ENCODE measurements around the gene EPN3.

The EPN3 gene

DNA sequence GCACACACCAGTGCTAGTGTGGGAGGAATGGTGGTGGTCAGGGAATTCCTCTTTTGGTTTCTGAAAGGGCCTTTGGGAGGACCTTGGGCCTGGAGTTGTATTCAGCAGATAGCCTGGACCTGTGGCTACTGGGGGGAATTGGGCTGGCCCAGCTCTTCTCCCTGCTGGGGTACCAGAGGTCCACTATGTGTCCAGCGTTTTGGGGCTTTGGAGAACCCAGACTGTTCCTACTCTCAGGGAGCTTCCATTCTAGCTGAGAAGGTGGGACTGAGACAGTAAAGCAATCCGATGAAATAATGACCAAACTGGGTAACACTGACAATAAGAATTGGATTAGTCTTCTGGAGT lies 2.4 kb downstream of the EPN3 start:
- Histone ChIP-seq H4K20me1 (ENCODE audit: low read depth, low read length) (no peaks in the 10 kb centered on the region), H3K9me3 (ENCODE audit: insufficient read depth, low read length) (no peaks in the 10 kb centered on the region), H3K9ac (ENCODE audit: low read length) (no peak overlapping the region), H3K4me2 (ENCODE audit: low read depth, low read length, poor library complexity, severe bottlenecking) (no peak overlapping the region), H3K4me3 (ENCODE audit: insufficient read depth, low read length, poor library complexity, severe bottlenecking) (no peak overlapping the region), H3F3A (ENCODE audit: insufficient read depth) (no peaks in the 10 kb centered on the region), H3K36me3 (ENCODE audit: low read length) (no peaks in the 10 kb centered on the region), H3K9me2 (replicated peaks; ENCODE audit: insufficient read depth, low read length) (no peaks in the 10 kb centered on the region), H2AFZ (ENCODE audit: low read depth, low read length, severe bottlenecking) (no peak overlapping the region), H3K27ac (ENCODE audit: low read depth, low read length) (no peak overlapping the region), H3K79me2 (ENCODE audit: insufficient read depth, low read length) (no peaks in the 10 kb centered on the region), H3K27me3 (ENCODE audit: low read length) (no peaks in the 10 kb centered on the region)
- TF ChIP-seq, protein P1, sequence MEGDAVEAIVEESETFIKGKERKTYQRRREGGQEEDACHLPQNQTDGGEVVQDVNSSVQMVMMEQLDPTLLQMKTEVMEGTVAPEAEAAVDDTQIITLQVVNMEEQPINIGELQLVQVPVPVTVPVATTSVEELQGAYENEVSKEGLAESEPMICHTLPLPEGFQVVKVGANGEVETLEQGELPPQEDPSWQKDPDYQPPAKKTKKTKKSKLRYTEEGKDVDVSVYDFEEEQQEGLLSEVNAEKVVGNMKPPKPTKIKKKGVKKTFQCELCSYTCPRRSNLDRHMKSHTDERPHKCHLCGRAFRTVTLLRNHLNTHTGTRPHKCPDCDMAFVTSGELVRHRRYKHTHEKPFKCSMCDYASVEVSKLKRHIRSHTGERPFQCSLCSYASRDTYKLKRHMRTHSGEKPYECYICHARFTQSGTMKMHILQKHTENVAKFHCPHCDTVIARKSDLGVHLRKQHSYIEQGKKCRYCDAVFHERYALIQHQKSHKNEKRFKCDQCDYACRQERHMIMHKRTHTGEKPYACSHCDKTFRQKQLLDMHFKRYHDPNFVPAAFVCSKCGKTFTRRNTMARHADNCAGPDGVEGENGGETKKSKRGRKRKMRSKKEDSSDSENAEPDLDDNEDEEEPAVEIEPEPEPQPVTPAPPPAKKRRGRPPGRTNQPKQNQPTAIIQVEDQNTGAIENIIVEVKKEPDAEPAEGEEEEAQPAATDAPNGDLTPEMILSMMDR (IDR thresholded peaks at IDR 0.05; ENCODE audit: insufficient read depth, low read length, poor library complexity, severe bottlenecking) = no peak
- no peak for TF ChIP-seq EZH2phosphoT487 (conservative IDR thresholded peaks at IDR 0.05; ENCODE audit: low read length)

DNA sequence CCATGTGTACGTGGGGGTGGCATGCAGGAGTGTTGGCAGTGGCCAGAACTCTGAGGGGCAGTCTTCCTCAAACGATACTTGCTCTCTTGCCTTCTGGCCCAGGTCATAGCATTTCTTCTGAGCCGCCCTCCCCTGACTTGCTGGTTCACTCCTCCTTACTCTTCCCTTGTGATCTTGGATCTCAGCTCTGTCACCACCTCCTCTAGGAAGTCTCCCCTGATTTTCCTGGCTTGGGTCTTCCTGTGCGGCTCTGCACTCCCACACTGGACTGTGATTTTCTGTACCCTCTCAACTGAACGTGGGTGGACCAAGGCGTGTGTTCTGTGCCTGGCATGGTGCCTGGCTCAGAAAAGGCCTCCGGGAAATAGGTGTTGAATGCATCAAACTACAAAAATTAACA lies 2.9 kb downstream of the EPN3 start:
- no peaks in the 10 kb centered on the region for H3K27me3 ChIP-seq (ENCODE audit: low read length)
- H3K27ac ChIP-seq (ENCODE audit: low read depth, low read length) = no peak overlapping the region
- H4K20me1 ChIP-seq (ENCODE audit: low read depth, low read length) = no peaks in the 10 kb centered on the region
- H3K79me2 ChIP-seq (ENCODE audit: insufficient read depth, low read length) = no peaks in the 10 kb centered on the region
- H3K9ac ChIP-seq (ENCODE audit: low read length) = no peak overlapping the region
- H3K36me3 ChIP-seq (ENCODE audit: low read length) = no peaks in the 10 kb centered on the region
- no peak for TF ChIP-seq EZH2phosphoT487 (conservative IDR thresholded peaks at IDR 0.05; ENCODE audit: low read length)
- H3K4me2 ChIP-seq (ENCODE audit: low read depth, low read length, poor library complexity, severe bottlenecking) = no peak overlapping the region
- H3K9me2 ChIP-seq (replicated peaks; ENCODE audit: insufficient read depth, low read length) = no peaks in the 10 kb centered on the region
- H3K9me3 ChIP-seq (ENCODE audit: insufficient read depth, low read length) = no peaks in the 10 kb centered on the region
- H3F3A ChIP-seq (ENCODE audit: insufficient read depth) = no peaks in the 10 kb centered on the region
- H3K4me3 ChIP-seq (ENCODE audit: insufficient read depth, low read length, poor library complexity, severe bottlenecking) = no peak overlapping the region
- no peak overlapping the region for H2AFZ ChIP-seq (ENCODE audit: low read depth, low read length, severe bottlenecking)

DNA sequence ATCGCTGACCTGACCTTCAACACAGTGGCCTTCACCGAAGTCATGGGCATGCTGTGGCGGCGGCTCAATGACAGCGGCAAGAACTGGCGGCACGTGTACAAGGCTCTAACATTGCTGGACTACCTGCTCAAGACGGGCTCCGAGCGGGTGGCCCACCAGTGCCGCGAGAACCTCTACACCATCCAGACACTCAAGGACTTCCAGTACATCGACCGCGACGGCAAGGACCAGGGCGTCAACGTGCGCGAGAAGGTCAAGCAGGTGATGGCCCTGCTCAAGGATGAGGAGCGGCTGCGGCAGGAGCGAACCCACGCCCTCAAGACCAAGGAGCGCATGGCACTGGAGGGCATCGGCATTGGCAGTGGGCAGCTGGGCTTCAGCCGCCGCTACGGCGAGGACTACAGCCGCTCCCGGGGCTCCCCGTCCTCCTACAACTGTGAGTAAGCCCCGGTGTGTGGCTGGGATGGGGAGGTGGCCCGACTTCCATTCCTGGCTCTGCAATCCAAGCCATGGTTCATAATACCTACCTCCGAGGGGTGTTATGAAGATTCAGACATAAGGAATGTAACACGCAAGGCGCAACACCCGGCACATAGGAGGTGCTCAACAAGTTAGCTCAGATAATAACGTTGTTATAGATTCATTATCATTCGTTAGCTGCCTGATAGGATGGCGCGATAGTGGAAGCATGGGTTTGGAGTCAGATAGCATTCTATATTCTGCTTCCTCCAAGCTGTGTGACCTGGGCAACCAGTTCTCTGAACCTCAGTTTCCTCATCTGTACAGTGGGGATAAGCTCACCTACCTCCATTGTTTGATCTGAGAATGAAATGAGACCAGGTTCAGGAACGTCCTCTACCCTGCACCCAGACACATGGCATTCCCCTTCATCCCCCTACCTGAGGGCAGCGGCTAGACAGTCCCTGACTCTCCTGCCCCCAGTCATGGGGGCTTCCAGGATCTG lies 4.4 kb downstream of the EPN3 start:
- H3K4me2 ChIP-seq (ENCODE audit: low read depth, low read length, poor library complexity, severe bottlenecking) = no peak overlapping the region
- H3K27ac ChIP-seq (ENCODE audit: low read depth, low read length) = no peak overlapping the region
- H3K9me3 ChIP-seq (ENCODE audit: insufficient read depth, low read length) = no peaks in the 10 kb centered on the region
- H3K4me3 ChIP-seq (ENCODE audit: insufficient read depth, low read length, poor library complexity, severe bottlenecking) = no peak overlapping the region
- no peaks in the 10 kb centered on the region for H3K27me3 ChIP-seq (ENCODE audit: low read length)
- H3K36me3 ChIP-seq (ENCODE audit: low read length) = no peaks in the 10 kb centered on the region
- TF ChIP-seq, protein P1 (IDR thresholded peaks at IDR 0.05; ENCODE audit: insufficient read depth, low read length, poor library complexity, severe bottlenecking) = no peak
- no peak for TF ChIP-seq EZH2phosphoT487 (conservative IDR thresholded peaks at IDR 0.05; ENCODE audit: low read length)
- no peak overlapping the region for H2AFZ ChIP-seq (ENCODE audit: low read depth, low read length, severe bottlenecking)
- H4K20me1 ChIP-seq (ENCODE audit: low read depth, low read length) = no peaks in the 10 kb centered on the region
- H3K79me2 ChIP-seq (ENCODE audit: insufficient read depth, low read length) = no peaks in the 10 kb centered on the region
- H3K9me2 ChIP-seq (replicated peaks; ENCODE audit: insufficient read depth, low read length) = no peaks in the 10 kb centered on the region
- H3F3A ChIP-seq (ENCODE audit: insufficient read depth) = no peaks in the 10 kb centered on the region
- no peak overlapping the region for H3K9ac ChIP-seq (ENCODE audit: low read length)
